Endothelial cell of umbilical vein (primary cell): ENCODE measurements around the gene PROKR2. TPM values are rescaled to one million over a fixed set of nuclear protein-coding genes. Genes with fewer than 3 reads are reported as not detected.

ENCODE experiments used
- BruUV-seq: library from RNA; stranded (reverse); fragments of 400-500 nt; replicated peaks from 2 replicates; lab custom pipeline; 2021; lab: Mats Ljungman, UMichigan
- CTCF ChIA-PET: fragments of 300-600, 350-600 bp; sonication (Branson Sonifier 250); formaldehyde crosslinking; loops from one replicate; lab custom pipeline; 2021; ENCODE audit warnings: antibody characterized with exemption, inconsistent platforms; lab: Charles Lee
- POLR2A ChIA-PET: fragments of 300-600, 350-600 bp; sonication (Branson Sonifier 250); formaldehyde crosslinking; loops from one replicate; lab custom pipeline; 2021; ENCODE audit warnings: antibody characterized with exemption, inconsistent platforms; lab: Charles Lee
- DNase-seq: peaks from one replicate; pipeline ENCODE4 v3.0.0-alpha.2; 2011; ENCODE audit warnings: low read depth, low spot score
- FAIRE-seq: peaks from 2 replicates; lab custom pipeline; 2011; peaks lifted over from hg19 to GRCh38; lab: Jason Lieb, UNC
- H2AFZ ChIP-seq: 2 replicates; pipeline ENCODE4 v1.6.0; 2012; ENCODE audit warnings: low read depth, low read length, control low read depth, inconsistent platforms
- H3K27ac ChIP-seq: 2 replicates; pipeline ENCODE4 v1.5.1; 2011; ENCODE audit warnings: low read depth, mild to moderate bottlenecking, control low read depth, low read length, moderate library complexity; ENCODE audit not compliant: insufficient read depth
- H3K27me3 ChIP-seq, 2 experiments: 2 replicates each; pipeline versions ENCODE4 v1.6.0 to v1.6.1; 2011; ENCODE audit warnings: low read length in 2 of 2, mixed read lengths in 1 of 2; ENCODE audit not compliant: control insufficient read depth in 2 of 2, insufficient read depth in 2 of 2
- H3K36me3 ChIP-seq, 2 experiments: 2 replicates in 1 of 2; 3 replicates in 1 of 2; pipeline ENCODE4 v1.5.1; 2011; ENCODE audit warnings: low read length in 2 of 2, mild to moderate bottlenecking in 1 of 2, moderate library complexity in 1 of 2; ENCODE audit not compliant: control insufficient read depth in 2 of 2, insufficient read depth in 2 of 2; ENCODE audit errors: extremely low read depth in 1 of 2
- H3K4me1 ChIP-seq: 3 replicates; pipeline ENCODE4 v1.5.1; 2011; ENCODE audit warnings: mild to moderate bottlenecking, low read length; ENCODE audit not compliant: control insufficient read depth, insufficient read depth; ENCODE audit errors: extremely low read depth
- H3K4me2 ChIP-seq: 2 replicates; pipeline ENCODE4 v1.6.1; 2011; ENCODE audit warnings: low read length, control low read depth, mixed read lengths; ENCODE audit not compliant: insufficient read depth
- H3K4me3 ChIP-seq, 3 experiments: fragments of 200-600 bp in 1 of 3; sonication (generic), shearing (Covaris generic) in 1 of 3; replicated peaks in 1 of 3; 2 replicates each; pipeline ENCODE4 v1.5.1; 2011 to 2016; ENCODE audit warnings: control low read depth in 3 of 3, low read length in 3 of 3, mild to moderate bottlenecking in 2 of 3, inconsistent platforms in 1 of 3, low read depth in 1 of 3, moderate library complexity in 1 of 3; ENCODE audit not compliant: insufficient read depth in 1 of 3
- H3K79me2 ChIP-seq: 2 replicates; pipeline ENCODE4 v1.6.0; 2012; ENCODE audit warnings: low read length, inconsistent platforms; ENCODE audit not compliant: control insufficient read depth, insufficient read depth
- H3K9ac ChIP-seq: replicated peaks from 2 replicates; pipeline ENCODE3; 2011; ENCODE audit warnings: low read length, control low read depth; ENCODE audit not compliant: insufficient read depth; ENCODE audit errors: extremely low read depth
- H3K9me1 ChIP-seq: replicated peaks from 3 replicates; pipeline ENCODE4 v1.6.0; 2011; ENCODE audit warnings: mild to moderate bottlenecking, low read length; ENCODE audit not compliant: control insufficient read depth, insufficient read depth; ENCODE audit errors: extremely low read depth
- H3K9me3 ChIP-seq: replicated peaks from 2 replicates; pipeline ENCODE4 v1.5.1; 2012; ENCODE audit warnings: low read length, inconsistent platforms; ENCODE audit not compliant: control insufficient read depth, insufficient read depth
- H4K20me1 ChIP-seq: replicated peaks from 2 replicates; pipeline ENCODE3; 2011; ENCODE audit warnings: mild to moderate bottlenecking, low read length; ENCODE audit not compliant: control insufficient read depth, insufficient read depth; ENCODE audit errors: extremely low read depth
- CTCF ChIP-seq, 2 donors: IDR thresholded peaks; 1 replicate in 1 of 2; 2 replicates in 1 of 2; pipeline ENCODE4 v1.5.1; 2011; ENCODE audit warnings: low read length in 2 of 2, mild to moderate bottlenecking in 2 of 2, moderate library complexity in 2 of 2, control low read depth in 1 of 2, inconsistent platforms in 1 of 2, low read depth in 1 of 2; ENCODE audit not compliant: insufficient read depth in 1 of 2; ENCODE audit errors: extremely low read depth in 1 of 2
- EZH2 ChIP-seq: IDR thresholded peaks from 2 replicates; pipeline ENCODE4 v1.6.1; 2012; ENCODE audit warnings: borderline replicate concordance, low read depth, mild to moderate bottlenecking, moderate library complexity, low read length, inconsistent platforms; ENCODE audit not compliant: severe bottlenecking
- FOS ChIP-seq: IDR thresholded peaks from 2 replicates; pipeline ENCODE4 v1.6.1; 2011; ENCODE audit warnings: mild to moderate bottlenecking, low read length, moderate library complexity, borderline replicate concordance; ENCODE audit not compliant: insufficient read depth
- GATA2 ChIP-seq: IDR thresholded peaks from 2 replicates; pipeline ENCODE4 v1.7.0; 2011; ENCODE audit warnings: low read depth, mild to moderate bottlenecking, moderate library complexity, mixed read lengths, low read length; ENCODE audit not compliant: insufficient read length, insufficient read depth
- JUN ChIP-seq: IDR thresholded peaks from 2 replicates; pipeline ENCODE4 v1.6.1; 2011; ENCODE audit warnings: borderline replicate concordance, low read depth; ENCODE audit not compliant: insufficient read length, insufficient read depth
- MAX ChIP-seq: IDR thresholded peaks from 2 replicates; pipeline ENCODE4 v1.6.1; 2011; ENCODE audit not compliant: insufficient read depth, insufficient read length
- MYC ChIP-seq: IDR thresholded peaks from one replicate; pipeline ENCODE4 v1.6.1; 2011; ENCODE audit warnings: mild to moderate bottlenecking, low read depth, low read length
- POLR2A ChIP-seq: IDR thresholded peaks from 2 replicates; pipeline ENCODE4 v1.6.1; 2012; ENCODE audit warnings: low read depth, mild to moderate bottlenecking, control low read depth, low read length
- POLR2AphosphoS5 ChIP-seq: IDR thresholded peaks from 2 replicates; pipeline ENCODE4 v1.6.1; 2012; ENCODE audit warnings: low read depth, mild to moderate bottlenecking, control low read depth, low read length, moderate library complexity; ENCODE audit not compliant: insufficient read depth
- dilution Hi-C: fragments of 300-500 bp; cut with MboI; formaldehyde crosslinking; loops from one replicate; pipeline ENCODE4 v1.15.0; 2019; ENCODE audit warnings: low sequenced_read_pairs; ENCODE audit not compliant: extremely low pct_ligation_motif_present
- intact Hi-C: fragments of 100-400 bp; cut with micrococcal nuclease; formaldehyde crosslinking; loops from one replicate; pipeline ENCODE4 v1.10.0; 2022
- polyA plus RNA-seq, 4 experiments: library from polyadenylated mRNA; depleted of rRNA in 3 of 4; stranded (reverse) in 3 of 4; unstranded in 1 of 4; fragments of >200 nt; gene quantifications; 2 replicates each; pipeline versions ENCODE4 v1.2.1 to v1.2.3, GENCODE V29; 2011 to 2012; ENCODE audit warnings: missing spikeins in 1 of 4
- total RNA-seq: library from RNA; stranded (reverse); gene quantifications from 2 replicates; pipeline ENCODE4 v1.2.3, GENCODE V29; 2021

Gene PROKR2
- total and polyA plus RNA-seq, 2 donors (not counting 3 experiments of a cell fraction or from before 2014, with no cell fraction given), result not detected

- no peak for TF ChIP-seq JUN
- no peak for TF ChIP-seq EZH2
- TF ChIP-seq CTCF (IDR thresholded peaks at IDR 0.05; ENCODE audit: extremely low read depth in 1 of 2, insufficient read depth in 1 of 2, low read depth in 1 of 2, low read length in 2 of 2), result no peak
- TF ChIP-seq POLR2A, result no peak
- no peak for TF ChIP-seq GATA2
- TF ChIP-seq FOS, result no peak
- no peak for TF ChIP-seq MYC
- no peak for TF ChIP-seq MAX
- no peak for TF ChIP-seq POLR2AphosphoS5
- H3K27me3 ChIP-seq, result peaks cover 1 to 9% of the 10 kb centered on the region in 2 experiments
- H3K4me3 ChIP-seq, result no peak overlapping the region
- no peaks in the 10 kb centered on the region for H3K9me1 ChIP-seq
- intact Hi-C loops, result no loop called here
- POLR2A ChIA-PET, result no interaction called here
- H3K36me3 ChIP-seq, result no peaks in the 10 kb centered on the region
- CTCF ChIA-PET, result interaction anchor here (1.1 kb wide), 1 partner anchor 150 kb away, joined by 6 read pairs; no protein-coding TSS in a partner anchor
- no peak overlapping the region for H3K27ac ChIP-seq
- no peaks in the 10 kb centered on the region for H3K79me2 ChIP-seq
- BruUV-seq, result no TSS peak
- H3K9me3 ChIP-seq, result no peaks in the 10 kb centered on the region
- no peak for DNase-seq
- H3K9ac ChIP-seq, result no peak overlapping the region
- no peak overlapping the region for H2AFZ ChIP-seq
- no peak for FAIRE-seq
- H3K4me1 ChIP-seq, result no peaks in the 10 kb centered on the region
- H3K4me2 ChIP-seq, result no peak overlapping the region
- dilution Hi-C loops, result no loop called here
- H4K20me1 ChIP-seq, result no peaks in the 10 kb centered on the region
Measured at GRCh38 chr20:5298811-5299210, 17.9 kb downstream of the PROKR2 start.
